ENCODE data around the gene PLEKHA6.

PLEKHA6 gene

DNA sequence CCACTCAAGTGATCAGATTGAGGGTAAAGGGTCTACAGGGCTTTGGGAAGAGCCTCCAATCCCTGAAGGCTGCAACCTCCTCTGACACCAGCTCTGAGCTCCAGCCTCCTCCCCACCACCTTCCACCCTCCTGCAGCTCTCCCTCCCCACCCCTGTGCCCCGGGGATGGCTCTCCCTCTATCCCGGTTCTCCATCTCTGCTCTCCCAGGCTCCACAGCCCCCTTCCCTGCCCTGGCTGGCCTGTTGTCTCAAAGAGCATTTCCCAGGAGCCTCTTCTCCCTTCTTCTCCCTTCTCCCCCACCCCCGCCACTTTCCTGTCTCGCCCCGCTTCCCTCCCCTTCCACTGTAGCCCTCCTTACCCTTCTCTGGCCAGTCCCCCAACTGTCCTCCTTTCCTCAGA lies 1.1 kb downstream of the PLEKHA6 start:
- no peak for DNase-seq (ENCODE audit: low spot score)
- TF ChIP-seq, protein P1, sequence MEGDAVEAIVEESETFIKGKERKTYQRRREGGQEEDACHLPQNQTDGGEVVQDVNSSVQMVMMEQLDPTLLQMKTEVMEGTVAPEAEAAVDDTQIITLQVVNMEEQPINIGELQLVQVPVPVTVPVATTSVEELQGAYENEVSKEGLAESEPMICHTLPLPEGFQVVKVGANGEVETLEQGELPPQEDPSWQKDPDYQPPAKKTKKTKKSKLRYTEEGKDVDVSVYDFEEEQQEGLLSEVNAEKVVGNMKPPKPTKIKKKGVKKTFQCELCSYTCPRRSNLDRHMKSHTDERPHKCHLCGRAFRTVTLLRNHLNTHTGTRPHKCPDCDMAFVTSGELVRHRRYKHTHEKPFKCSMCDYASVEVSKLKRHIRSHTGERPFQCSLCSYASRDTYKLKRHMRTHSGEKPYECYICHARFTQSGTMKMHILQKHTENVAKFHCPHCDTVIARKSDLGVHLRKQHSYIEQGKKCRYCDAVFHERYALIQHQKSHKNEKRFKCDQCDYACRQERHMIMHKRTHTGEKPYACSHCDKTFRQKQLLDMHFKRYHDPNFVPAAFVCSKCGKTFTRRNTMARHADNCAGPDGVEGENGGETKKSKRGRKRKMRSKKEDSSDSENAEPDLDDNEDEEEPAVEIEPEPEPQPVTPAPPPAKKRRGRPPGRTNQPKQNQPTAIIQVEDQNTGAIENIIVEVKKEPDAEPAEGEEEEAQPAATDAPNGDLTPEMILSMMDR (IDR thresholded peaks at IDR 0.05; ENCODE audit: borderline replicate concordance, control extremely low read depth, extremely low read depth, insufficient read depth, missing control alignments): no peak
- in situ Hi-C loops (cut with MboI; ENCODE audit: low sequenced_read_pairs, unreplicated experiment): no loop called here

DNA sequence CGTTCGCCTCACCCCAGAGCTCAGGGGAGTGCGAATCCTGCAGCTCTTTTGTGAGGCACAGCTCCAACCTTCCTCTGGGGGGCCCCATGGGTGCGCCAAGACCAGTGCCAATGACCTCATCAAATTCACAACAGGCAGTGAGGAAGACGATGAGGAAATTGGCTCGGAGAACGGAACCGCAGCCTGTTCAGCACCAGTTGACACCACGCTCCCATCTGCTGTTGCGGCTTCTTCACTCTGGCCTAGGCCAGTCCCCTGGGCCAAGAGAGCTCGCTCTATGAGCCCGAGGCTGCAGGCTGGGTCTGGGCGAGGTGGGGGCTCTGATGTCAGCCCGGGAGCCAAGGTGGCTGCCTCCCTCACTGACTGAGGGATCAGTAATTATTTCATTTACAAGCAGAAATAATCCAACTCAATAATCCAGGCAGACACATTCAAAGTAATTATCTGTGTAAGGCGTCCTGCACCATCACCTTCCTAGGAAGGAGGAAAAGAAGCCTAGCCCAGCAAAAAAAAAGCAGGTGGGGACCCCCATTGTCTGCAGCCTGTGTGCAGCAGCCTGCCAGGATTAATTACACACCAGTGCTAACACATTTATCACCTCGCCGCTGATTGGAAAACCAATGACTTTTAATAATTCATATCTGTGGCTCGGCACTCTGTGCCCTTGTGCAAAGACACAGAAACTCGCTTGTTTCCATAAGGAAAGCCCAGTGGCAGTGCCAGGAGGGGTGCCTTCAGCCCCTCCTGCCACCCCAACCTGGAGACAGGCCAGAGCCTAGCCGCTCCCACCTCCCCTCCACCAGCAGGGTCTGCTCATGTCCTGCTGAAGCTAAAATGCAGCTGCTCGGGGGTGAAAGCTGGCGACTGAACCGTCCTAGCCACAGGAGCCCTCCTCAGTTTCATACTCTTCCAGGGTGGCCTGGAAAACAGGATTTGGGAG lies 1.9 kb downstream of the PLEKHA6 start:
- DNase-seq (ENCODE audit: low spot score): no peak
- in situ Hi-C loops (cut with MboI; ENCODE audit: low sequenced_read_pairs, unreplicated experiment): no loop called here
- TF ChIP-seq, protein P1 (IDR thresholded peaks at IDR 0.05; ENCODE audit: borderline replicate concordance, control extremely low read depth, extremely low read depth, insufficient read depth, missing control alignments): no peak

DNA sequence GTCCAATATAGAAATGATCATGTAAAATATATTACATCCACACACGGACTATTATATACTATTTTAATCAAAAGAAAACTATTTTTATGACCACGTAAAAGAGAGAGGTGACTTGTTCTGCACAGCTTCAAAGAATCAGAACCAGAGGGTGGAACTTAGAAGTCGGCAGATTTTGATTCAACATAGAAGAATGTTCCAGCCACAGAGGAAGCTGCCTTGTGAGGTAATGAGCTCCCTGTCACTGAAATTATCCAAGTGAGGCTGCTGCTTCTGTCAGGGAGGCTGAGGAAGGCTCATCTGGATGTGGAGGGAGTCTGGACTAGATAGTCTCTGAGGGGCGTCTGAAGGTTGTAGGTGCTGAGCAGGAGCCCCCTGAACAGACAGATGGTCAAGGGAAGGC lies 2.7 kb downstream of the PLEKHA6 start:
- in situ Hi-C loops (cut with MboI; ENCODE audit: low sequenced_read_pairs, unreplicated experiment): no loop called here

DNA sequence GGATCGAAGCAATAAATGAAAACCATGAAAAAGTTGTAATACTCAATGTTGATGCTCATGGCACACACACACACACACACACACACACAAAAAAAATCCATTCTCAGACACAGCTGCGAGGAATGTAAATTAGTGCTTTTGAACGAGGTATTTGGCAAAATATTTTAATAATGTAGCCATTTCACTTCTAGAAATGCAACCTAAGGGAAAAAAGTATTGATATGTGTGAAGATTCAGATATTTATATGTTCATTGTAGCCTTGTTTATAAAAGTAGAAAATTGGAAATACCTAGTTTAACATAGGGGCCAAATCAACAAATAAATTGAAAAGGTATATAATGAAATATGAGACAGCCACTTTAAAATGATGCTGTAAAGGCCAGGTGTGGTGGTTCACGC lies 3.8 kb downstream of the PLEKHA6 start:
- TF ChIP-seq, protein P1 (IDR thresholded peaks at IDR 0.05; ENCODE audit: borderline replicate concordance, control extremely low read depth, extremely low read depth, insufficient read depth, missing control alignments): no peak
- DNase-seq (ENCODE audit: low spot score): no peak
- in situ Hi-C loops (cut with MboI; ENCODE audit: low sequenced_read_pairs, unreplicated experiment): no loop called here

More for the DNA sequence above, 2.7 kb downstream of the PLEKHA6 start:
- no peak for DNase-seq (ENCODE audit: low spot score)
- TF ChIP-seq, protein P1 (IDR thresholded peaks at IDR 0.05; ENCODE audit: borderline replicate concordance, control extremely low read depth, extremely low read depth, insufficient read depth, missing control alignments): no peak

DNA sequence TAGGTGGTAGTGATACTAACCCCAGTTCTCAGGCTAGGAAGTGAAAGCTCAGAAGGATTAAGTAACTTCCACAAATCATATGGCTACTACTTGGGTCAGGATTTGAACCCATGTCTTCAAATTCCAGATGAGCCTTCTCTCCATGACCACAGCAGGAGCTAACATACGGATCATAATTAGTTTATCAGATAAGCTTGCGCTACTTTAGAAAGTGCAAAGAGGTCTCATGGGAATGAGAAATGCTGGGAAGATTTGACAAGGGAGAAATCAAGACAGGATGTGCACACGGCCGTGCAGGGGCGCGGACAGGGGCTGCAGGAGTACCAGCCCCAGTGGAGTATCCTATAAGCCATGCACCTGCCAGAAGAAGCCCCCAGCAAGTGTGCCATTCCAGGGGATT lies 5.2 kb downstream of the PLEKHA6 start:
- TF ChIP-seq, protein P1 (IDR thresholded peaks at IDR 0.05; ENCODE audit: borderline replicate concordance, control extremely low read depth, extremely low read depth, insufficient read depth, missing control alignments): no peak
- no peak for DNase-seq (ENCODE audit: low spot score)
- in situ Hi-C loops (cut with MboI; ENCODE audit: low sequenced_read_pairs, unreplicated experiment): no loop called here

DNA sequence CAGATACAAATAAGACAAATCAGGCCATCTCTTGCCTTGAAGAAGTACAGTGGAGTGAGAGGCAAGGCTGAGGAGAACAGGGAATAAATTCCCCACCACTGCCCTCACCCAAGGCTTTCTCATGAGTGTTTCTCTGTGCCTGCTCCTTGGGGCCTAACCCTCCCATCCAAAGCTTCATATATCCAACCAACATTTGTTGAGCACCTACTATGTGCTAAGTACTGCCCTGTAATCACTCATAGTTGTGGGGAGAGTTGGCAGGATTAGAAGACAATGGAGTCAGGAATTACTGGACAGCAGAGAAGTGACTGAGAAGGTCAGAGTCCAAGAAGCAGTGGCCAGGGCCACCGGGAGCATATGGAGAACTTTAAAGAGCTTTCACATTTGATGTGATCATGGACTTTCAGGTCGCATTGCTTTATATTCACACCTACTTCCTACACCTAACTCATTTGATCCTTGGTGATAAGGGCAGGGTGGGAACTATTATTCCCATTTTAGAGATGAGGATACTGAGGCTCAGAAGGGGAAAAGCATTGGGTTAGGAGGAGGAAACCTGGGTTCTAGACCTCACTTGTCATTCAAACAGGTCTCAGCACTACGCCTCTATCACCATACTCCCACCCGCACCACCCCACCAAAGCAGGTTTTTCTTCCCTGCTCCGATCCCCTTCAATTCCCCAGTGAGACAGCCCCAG lies 6.4 kb downstream of the PLEKHA6 start:
- no peak for DNase-seq (ENCODE audit: low spot score)
- in situ Hi-C loops (cut with MboI; ENCODE audit: low sequenced_read_pairs, unreplicated experiment): no loop called here
- TF ChIP-seq, protein P1 (IDR thresholded peaks at IDR 0.05; ENCODE audit: borderline replicate concordance, control extremely low read depth, extremely low read depth, insufficient read depth, missing control alignments): no peak
